ENCODE data around the gene RPS26. TPM values are rescaled to one million over a fixed set of nuclear protein-coding genes. Genes with fewer than 3 reads are reported as not detected.

RPS26 gene
- total and polyA plus RNA-seq, 9 of the 15 experiments (the other 6 are each of a cell fraction or from before 2014, with no cell fraction given) = 70.2 to 1,589 (median 852) TPM

DNA sequence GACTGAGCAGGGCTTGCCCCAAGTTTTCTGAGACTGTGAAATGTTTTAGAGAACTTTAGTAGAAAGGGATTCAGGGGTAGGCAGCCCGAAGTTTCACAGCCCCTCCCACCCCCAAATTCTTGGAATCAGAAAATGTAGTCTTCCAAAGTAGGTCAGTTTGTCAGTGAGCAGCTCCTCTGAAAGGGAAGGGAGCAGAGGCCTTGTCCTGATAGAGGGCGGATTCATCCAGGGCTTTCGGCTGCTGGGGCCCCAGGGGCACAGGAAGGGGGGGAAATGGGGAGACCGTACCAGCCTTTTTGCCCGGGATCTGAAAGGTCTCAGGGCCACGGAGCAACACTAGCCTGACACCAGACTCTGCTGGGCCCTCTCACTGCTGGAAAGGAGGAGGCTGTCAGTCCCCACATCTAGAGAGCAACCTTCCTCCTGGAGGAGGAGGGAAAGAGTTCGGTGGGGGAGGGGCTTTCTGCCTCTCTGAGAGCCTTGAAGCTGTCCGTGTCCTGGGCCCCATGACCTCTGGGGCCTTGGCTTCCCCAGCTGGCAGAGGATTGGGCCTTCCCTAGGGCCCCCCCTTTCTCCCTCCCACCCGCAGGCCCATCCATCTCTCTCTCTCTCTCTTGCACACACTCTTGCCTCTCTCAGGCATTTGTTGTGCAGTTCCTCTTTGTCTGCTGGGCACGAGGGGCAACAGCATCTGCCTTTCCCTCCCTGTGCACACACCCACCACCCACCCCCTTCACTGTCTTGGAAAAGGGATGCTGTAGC is 21.1 kb upstream of the RPS26 start, which contains the start of gene IKZF4 (continued):
- TF ChIP-seq, protein P1, sequence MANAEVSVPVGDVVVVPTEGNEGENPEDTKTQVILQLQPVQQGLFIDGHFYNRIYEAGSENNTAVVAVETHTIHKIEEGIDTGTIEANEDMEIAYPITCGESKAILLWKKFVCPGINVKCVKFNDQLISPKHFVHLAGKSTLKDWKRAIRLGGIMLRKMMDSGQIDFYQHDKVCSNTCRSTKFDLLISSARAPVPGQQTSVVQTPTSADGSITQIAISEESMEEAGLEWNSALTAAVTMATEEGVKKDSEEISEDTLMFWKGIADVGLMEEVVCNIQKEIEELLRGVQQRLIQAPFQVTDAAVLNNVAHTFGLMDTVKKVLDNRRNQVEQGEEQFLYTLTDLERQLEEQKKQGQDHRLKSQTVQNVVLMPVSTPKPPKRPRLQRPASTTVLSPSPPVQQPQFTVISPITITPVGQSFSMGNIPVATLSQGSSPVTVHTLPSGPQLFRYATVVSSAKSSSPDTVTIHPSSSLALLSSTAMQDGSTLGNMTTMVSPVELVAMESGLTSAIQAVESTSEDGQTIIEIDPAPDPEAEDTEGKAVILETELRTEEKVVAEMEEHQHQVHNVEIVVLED (CRISPR knock-in tag; IDR thresholded peaks at IDR 0.05) = no peak
- TF ChIP-seq, protein P2, sequence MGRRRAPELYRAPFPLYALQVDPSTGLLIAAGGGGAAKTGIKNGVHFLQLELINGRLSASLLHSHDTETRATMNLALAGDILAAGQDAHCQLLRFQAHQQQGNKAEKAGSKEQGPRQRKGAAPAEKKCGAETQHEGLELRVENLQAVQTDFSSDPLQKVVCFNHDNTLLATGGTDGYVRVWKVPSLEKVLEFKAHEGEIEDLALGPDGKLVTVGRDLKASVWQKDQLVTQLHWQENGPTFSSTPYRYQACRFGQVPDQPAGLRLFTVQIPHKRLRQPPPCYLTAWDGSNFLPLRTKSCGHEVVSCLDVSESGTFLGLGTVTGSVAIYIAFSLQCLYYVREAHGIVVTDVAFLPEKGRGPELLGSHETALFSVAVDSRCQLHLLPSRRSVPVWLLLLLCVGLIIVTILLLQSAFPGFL (CRISPR knock-in tag; IDR thresholded peaks at IDR 0.05) = no peak
- peak; percentile 72; the same call in 1 of the 2 replicates for TF ChIP-seq RNF2 (IDR thresholded peaks at IDR 0.05)

DNA sequence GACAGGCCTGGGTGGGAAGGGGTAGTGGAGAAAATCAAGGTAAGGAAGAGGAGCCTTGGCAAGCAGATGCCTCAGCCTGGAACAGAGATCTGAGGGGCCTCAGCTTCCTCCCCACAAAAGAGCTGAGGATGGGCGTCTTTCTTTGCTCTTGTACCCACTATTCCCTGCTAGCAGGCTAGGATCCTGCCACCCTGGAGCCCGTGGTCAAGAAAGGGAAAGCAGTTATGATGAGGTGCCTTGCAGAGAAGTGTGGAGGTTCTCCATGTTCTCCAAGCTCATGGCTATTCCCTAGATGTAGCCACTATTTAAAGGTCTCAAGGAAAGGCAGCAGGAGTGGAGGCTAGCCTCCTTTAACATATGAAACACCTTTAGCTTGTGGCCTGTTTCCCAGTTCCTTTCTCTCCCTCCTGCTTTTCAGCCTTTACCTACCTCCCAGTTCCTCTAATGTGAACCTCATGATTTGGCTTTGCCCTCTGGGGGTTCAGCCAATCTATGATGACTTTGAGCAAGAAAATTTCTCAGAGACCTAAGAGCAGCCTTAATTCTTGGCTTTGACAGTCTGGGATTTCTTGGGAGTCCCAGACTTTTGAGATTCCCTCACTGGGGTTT is 19.7 kb upstream of the RPS26 start:
- Histone ChIP-seq H3K79me2 (ENCODE audit: control insufficient read depth, insufficient read depth, low read length) (peaks cover 55% of the 10 kb centered on the region), H3K36me3 (ENCODE audit: control insufficient read depth, insufficient read depth, low read length) (peaks cover 32% of the 10 kb centered on the region; the same call in 2 of the 3 replicates), H3K27ac (ENCODE audit: extremely low read depth, low read depth, low read length) (peak overlapping the region; percentile 82), H2AFZ (ENCODE audit: low read depth, low read length) (peak overlapping the region; percentile 80), H3K9me3 (replicated peaks; ENCODE audit: control insufficient read depth, insufficient read depth, low read depth, low read length) (no peaks in the 10 kb centered on the region), H3K4me2 (ENCODE audit: insufficient read depth, low read length) (peak overlapping the region; percentile 92), H3K27me3 (ENCODE audit: control insufficient read depth in 2 of 2, insufficient read depth in 2 of 2, low read length in 2 of 2) (no peaks in the 10 kb centered on the region), H3K9me1 (ENCODE audit: control insufficient read depth, insufficient read depth, low read length) (no peaks in the 10 kb centered on the region), H4K20me1 (replicated peaks; ENCODE audit: control insufficient read depth, insufficient read depth, low read length) (no peaks in the 10 kb centered on the region), H3K9ac (ENCODE audit: insufficient read depth in 1 of 2, low read depth in 2 of 2, low read length in 2 of 2) (peak overlapping the region; percentile 80 to 93), H3K4me1 (replicated peaks in 1 of 2; ENCODE audit: control insufficient read depth in 2 of 2, insufficient read depth in 2 of 2, low read length in 2 of 2) (peaks cover 30 to 41% of the 10 kb centered on the region in 2 experiments), H3K4me3 (peak overlapping the region; percentile 46)
- BruUV-seq (replicated peaks) = TSS peak; percentile 52
- ChIA-PET POLR2A (interaction anchor here (0.6 to 3.8 kb wide), 8 partner anchors 11 to 272 kb away, joined by 3 to 28 read pairs (median 4); partner anchors contain the start of genes RAB5B and SUOX), CTCF (ENCODE audit: low intra/inter-chr PET ratio) (interaction anchor here (0.6 kb wide), 1 partner anchor 35 kb away, joined by 3 read pairs; no protein-coding TSS in a partner anchor)
- DNase-seq (ENCODE audit: extremely low read depth in 1 of 4, low spot score in 3 of 4) (peak in 1 of 4 experiments; percentile 33), FAIRE-seq (peak; percentile 52), ATAC-seq (peak; percentile 36)
- intact Hi-C loops (cut with micrococcal nuclease) = loop anchor here (1.0 to 2.0 kb wide), 3 partner anchors 15 to 49 kb away; partner anchors contain the start of gene SUOX
- WGBS (ENCODE audit: insufficient coverage, low coverage, missing lambda C conversion rate) = 0% methylated on average over 2 of the region's 2 CpGs
- in situ Hi-C loops (cut with MboI) = loop anchor here (10.0 kb wide), 1 partner anchor 207 kb away; the partner anchor contains the start of genes ORMDL2 and SARNP
- TF ChIP-seq, protein P3, sequence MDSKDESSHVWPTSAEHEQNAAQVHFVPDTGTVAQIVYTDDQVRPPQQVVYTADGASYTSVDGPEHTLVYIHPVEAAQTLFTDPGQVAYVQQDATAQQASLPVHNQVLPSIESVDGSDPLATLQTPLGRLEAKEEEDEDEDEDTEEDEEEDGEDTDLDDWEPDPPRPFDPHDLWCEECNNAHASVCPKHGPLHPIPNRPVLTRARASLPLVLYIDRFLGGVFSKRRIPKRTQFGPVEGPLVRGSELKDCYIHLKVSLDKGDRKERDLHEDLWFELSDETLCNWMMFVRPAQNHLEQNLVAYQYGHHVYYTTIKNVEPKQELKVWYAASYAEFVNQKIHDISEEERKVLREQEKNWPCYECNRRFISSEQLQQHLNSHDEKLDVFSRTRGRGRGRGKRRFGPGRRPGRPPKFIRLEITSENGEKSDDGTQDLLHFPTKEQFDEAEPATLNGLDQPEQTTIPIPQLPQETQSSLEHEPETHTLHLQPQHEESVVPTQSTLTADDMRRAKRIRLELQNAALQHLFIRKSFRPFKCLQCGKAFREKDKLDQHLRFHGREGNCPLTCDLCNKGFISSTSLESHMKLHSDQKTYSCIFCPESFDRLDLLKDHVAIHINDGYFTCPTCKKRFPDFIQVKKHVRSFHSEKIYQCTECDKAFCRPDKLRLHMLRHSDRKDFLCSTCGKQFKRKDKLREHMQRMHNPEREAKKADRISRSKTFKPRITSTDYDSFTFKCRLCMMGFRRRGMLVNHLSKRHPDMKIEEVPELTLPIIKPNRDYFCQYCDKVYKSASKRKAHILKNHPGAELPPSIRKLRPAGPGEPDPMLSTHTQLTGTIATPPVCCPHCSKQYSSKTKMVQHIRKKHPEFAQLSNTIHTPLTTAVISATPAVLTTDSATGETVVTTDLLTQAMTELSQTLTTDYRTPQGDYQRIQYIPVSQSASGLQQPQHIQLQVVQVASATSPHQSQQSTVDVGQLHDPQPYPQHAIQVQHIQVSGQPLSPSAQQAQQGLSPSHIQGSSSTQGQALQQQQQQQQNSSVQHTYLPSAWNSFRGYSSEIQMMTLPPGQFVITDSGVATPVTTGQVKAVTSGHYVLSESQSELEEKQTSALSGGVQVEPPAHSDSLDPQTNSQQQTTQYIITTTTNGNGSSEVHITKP (IDR thresholded peaks at IDR 0.05; ENCODE audit: partially characterized antibody) = peak; percentile 7
- no peak for TF ChIP-seq RBFOX2 (IDR thresholded peaks at IDR 0.05; ENCODE audit: low read depth, low read length)
- no peak for TF ChIP-seq NCOA1 (IDR thresholded peaks at IDR 0.05; ENCODE audit: low read depth)
- 0 out of 2 replicates have a peak, but pooled peaks have one; percentile 2 for TF ChIP-seq SMARCA4 (IDR thresholded peaks at IDR 0.05)
- TF ChIP-seq SRF (CRISPR knock-in tag; IDR thresholded peaks at IDR 0.05) = peak in 1 of 2 experiments; percentile 46; a peak in 1 of 4 replicates
- peak; percentile 17; the same call in 1 of the 2 replicates for TF ChIP-seq SPI1 (IDR thresholded peaks at IDR 0.05; ENCODE audit: borderline replicate concordance, low read depth, low read length)
- TF ChIP-seq, protein P4, sequence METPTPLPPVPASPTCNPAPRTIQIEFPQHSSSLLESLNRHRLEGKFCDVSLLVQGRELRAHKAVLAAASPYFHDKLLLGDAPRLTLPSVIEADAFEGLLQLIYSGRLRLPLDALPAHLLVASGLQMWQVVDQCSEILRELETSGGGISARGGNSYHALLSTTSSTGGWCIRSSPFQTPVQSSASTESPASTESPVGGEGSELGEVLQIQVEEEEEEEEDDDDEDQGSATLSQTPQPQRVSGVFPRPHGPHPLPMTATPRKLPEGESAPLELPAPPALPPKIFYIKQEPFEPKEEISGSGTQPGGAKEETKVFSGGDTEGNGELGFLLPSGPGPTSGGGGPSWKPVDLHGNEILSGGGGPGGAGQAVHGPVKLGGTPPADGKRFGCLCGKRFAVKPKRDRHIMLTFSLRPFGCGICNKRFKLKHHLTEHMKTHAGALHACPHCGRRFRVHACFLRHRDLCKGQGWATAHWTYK (CRISPR knock-in tag; IDR thresholded peaks at IDR 0.05) = 0 out of 2 replicates have a peak, but pooled peaks have one; percentile 23
